ENCODE measurements around the gene MTR. TPM values are rescaled to one million over a fixed set of nuclear protein-coding genes. Genes with fewer than 3 reads are reported as not detected.

MTR gene
- total RNA-seq, 4 donors from 2014 or later: 19.0 to 78.1 (median 47.5) TPM

DNA sequence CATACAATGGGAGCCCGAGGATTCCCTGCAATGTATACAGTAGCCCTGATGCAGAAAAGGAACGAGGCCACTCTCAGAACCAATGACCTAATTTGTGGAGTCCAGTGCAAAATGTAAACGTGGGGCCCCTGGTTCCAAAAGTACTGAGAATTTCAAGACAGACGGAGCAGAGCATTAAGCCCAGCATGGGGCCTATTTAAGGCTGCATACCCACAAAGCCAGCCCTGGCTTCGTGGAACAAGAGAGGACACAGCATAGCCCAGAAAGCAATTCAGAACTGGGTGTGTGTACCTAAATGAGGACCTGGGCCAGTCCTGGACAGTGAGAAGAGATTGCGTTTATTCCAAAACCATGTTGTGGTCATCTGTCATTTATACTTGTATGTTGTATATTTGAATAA, 153.9 kb downstream of the MTR start:
- H3K27ac ChIP-seq: no peak overlapping the region
- no peaks in the 10 kb centered on the region for H3K9me3 ChIP-seq
- DNase-seq: no peak
- intact Hi-C loops (cut with DNase I; ENCODE audit: low total_unique reads): no loop called here
- H3K36me3 ChIP-seq: no peaks in the 10 kb centered on the region
- H3K4me1 ChIP-seq: no peaks in the 10 kb centered on the region
- TF ChIP-seq, protein P1, sequence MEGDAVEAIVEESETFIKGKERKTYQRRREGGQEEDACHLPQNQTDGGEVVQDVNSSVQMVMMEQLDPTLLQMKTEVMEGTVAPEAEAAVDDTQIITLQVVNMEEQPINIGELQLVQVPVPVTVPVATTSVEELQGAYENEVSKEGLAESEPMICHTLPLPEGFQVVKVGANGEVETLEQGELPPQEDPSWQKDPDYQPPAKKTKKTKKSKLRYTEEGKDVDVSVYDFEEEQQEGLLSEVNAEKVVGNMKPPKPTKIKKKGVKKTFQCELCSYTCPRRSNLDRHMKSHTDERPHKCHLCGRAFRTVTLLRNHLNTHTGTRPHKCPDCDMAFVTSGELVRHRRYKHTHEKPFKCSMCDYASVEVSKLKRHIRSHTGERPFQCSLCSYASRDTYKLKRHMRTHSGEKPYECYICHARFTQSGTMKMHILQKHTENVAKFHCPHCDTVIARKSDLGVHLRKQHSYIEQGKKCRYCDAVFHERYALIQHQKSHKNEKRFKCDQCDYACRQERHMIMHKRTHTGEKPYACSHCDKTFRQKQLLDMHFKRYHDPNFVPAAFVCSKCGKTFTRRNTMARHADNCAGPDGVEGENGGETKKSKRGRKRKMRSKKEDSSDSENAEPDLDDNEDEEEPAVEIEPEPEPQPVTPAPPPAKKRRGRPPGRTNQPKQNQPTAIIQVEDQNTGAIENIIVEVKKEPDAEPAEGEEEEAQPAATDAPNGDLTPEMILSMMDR (IDR thresholded peaks at IDR 0.05): no peak
- TF ChIP-seq POLR2A (IDR thresholded peaks at IDR 0.05): no peak
- no peaks in the 10 kb centered on the region for H3K27me3 ChIP-seq
- no peak overlapping the region for H3K4me3 ChIP-seq

DNA sequence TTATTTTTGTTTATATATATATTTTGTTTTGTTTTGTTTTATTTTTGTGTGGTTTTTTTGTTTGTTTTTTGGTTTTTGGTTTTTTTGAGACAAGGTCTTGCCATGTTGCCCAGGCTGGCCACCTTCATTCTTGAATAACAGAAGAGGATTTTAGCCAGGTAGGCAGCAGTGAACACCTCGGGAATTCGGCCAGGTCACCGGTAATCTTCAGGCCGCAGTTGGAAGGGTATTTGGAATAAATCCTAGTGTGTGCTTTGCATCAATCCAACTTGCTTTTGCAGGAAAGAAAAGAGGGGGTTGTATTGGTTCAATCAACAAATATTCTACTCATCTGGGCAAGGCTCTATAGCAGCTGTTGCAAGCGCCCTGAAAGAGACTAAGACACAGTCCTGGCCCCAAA, 155.3 kb downstream of the MTR start:
- H3K36me3 ChIP-seq: no peaks in the 10 kb centered on the region
- H3K27ac ChIP-seq: no peak overlapping the region
- no peaks in the 10 kb centered on the region for H3K4me1 ChIP-seq
- intact Hi-C loops (cut with DNase I; ENCODE audit: low total_unique reads): no loop called here
- no peaks in the 10 kb centered on the region for H3K9me3 ChIP-seq
- no peak for DNase-seq
- no peaks in the 10 kb centered on the region for H3K27me3 ChIP-seq
- TF ChIP-seq POLR2A (IDR thresholded peaks at IDR 0.05): no peak
- no peak overlapping the region for H3K4me3 ChIP-seq

DNA sequence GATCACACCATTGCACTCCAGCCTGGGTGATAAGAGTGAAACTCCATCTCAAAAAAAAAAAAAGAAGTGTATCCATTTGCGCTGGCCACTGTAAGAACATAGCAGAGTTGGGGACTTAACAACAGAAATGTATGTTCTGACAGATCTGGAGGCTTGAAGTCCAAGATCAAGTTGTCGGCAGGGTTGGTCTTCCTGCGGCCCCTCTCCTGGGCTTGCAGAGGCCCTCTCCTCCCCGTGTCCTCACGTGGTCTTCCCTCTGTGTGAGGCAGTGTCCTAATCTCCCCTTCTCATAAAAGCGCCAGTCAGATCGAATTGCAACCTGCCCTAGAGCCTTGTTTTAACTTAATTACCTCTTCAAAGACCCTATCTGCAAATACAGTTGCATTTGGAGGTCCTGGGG, 156.6 kb downstream of the MTR start:
- Histone ChIP-seq H3K27ac (no peak overlapping the region), H3K27me3 (no peaks in the 10 kb centered on the region), H3K4me1 (no peaks in the 10 kb centered on the region), H3K36me3 (no peaks in the 10 kb centered on the region), H3K4me3 (no peak overlapping the region), H3K9me3 (no peaks in the 10 kb centered on the region)
- TF ChIP-seq, protein P1 (IDR thresholded peaks at IDR 0.05): no peak
- no peak for TF ChIP-seq POLR2A (IDR thresholded peaks at IDR 0.05)
- intact Hi-C loops (cut with DNase I; ENCODE audit: low total_unique reads): no loop called here
- DNase-seq: no peak

DNA sequence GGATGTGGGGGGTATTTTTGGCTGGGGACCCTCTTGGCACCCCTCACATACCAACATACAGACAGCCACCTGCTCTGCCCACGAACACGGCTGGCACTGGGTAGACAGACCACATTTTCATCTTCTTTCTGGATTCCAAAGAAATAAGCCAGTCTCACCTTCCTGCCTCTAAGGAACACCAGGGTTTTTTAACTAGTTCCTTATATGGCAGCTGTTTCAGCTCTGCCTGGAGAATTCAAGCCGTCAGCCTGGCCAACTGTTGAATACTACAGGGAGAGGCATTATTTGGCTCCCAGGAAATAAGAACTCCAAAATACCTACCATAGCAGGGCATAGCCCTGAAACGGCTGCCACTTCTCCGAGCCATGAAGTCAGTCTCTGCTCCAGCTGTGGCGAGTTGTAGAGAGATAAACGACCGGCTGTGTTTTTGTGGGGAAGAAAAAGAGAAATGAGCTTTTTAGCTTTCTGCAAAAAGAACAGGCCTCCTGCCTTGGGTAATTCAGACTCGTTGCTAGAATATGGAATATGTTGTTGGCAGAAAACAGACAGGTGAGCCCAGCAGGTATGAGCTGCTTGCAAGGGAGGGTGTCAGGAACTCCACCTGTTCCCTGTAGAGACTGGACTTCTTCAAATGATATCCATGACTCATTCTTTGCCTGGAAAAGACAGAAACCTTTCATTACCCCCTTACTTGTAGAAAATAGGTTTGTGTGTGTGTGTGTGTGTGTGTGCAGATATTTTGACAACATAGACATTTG, 157.3 kb downstream of the MTR start:
- intact Hi-C loops (cut with DNase I; ENCODE audit: low total_unique reads): no loop called here
- Histone ChIP-seq H3K9me3 (no peaks in the 10 kb centered on the region), H3K4me1 (no peaks in the 10 kb centered on the region), H3K27me3 (no peaks in the 10 kb centered on the region), H3K27ac (no peak overlapping the region), H3K36me3 (no peaks in the 10 kb centered on the region), H3K4me3 (no peak overlapping the region)
- no peak for TF ChIP-seq POLR2A (IDR thresholded peaks at IDR 0.05)
- TF ChIP-seq, protein P1 (IDR thresholded peaks at IDR 0.05): no peak
- no peak for DNase-seq

DNA sequence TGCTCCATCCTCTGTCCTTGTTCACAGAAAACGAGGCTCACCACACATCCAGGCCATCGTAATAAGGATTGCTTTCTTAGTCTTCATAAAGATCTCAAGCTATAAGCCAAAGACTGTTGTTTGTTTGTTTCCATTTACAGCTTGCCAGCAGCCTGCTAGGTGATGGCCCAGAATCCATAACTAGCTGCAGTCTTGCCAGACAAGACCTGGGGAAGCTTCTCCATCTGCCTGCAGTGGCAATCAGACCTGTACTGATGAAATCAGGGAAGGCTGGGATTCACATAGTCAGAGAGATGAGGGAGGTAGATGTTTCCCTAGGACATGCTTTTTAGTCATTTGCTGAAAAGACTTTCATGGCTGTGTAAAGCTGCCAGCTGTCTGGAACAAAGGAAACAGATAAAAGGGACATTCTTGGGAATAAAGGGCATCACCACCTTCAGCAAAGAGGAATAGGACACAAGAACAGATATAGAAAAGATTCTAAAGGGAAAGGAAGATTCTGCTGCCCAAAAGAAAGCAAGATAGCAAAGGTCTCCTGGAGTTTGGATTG, 158.1 kb downstream of the MTR start:
- intact Hi-C loops (cut with DNase I; ENCODE audit: low total_unique reads): no loop called here
- no peak overlapping the region for H3K27ac ChIP-seq
- H3K36me3 ChIP-seq: no peaks in the 10 kb centered on the region
- H3K27me3 ChIP-seq: no peaks in the 10 kb centered on the region
- H3K4me3 ChIP-seq: no peak overlapping the region
- no peaks in the 10 kb centered on the region for H3K9me3 ChIP-seq
- TF ChIP-seq, protein P1 (IDR thresholded peaks at IDR 0.05): no peak
- no peak for TF ChIP-seq POLR2A (IDR thresholded peaks at IDR 0.05)
- no peaks in the 10 kb centered on the region for H3K4me1 ChIP-seq
- no peak for DNase-seq

Other genes with a start within 250 kb of the MTR start
- gene HEATR1, start 190.8 kb upstream of the MTR start, total RNA-seq: 10 to 100 TPM; 11.5 to 58.8 (median 27.1) TPM
- 10 to 100 TPM in 1 of 4 donors, 1 to 10 TPM in 2, under 1 TPM in 1; 0.29 to 28.9 (median 1.1) TPM for gene ACTN2, start 108.8 kb upstream of the MTR start, total RNA-seq
- gene MT1HL1, start 209.1 kb downstream of the MTR start, total RNA-seq: not detected
- 1 to 10 TPM in 3 of 4 donors, under 1 TPM in 1; 0.88 to 8.4 (median 5.5) TPM for gene RYR2, start 246.9 kb downstream of the MTR start, total RNA-seq